IMR-90 (cell line): Measurements from ENCODE around the gene PDCD10. TPM values are rescaled to one million over a fixed set of nuclear protein-coding genes. Genes with fewer than 3 reads are reported as not detected.

Experiments used
- ATAC-seq: fragments of 200-7000 bp; cut with Tn5 transposase; 2 replicates; pipeline ENCODE4 v1.9.1; 2020; ENCODE audit warnings: low read depth, mild to moderate bottlenecking, moderate library complexity
- BruUV-seq: library from RNA; stranded (reverse); fragments of 400-500 nt; replicated peaks from 2 replicates; lab custom pipeline; 2021; lab: Mats Ljungman, UMichigan
- CTCF ChIA-PET: fragments of 300-600 bp; formaldehyde crosslinking; extraction: SDS; loops from one replicate; lab custom pipeline; 2021; ENCODE audit warnings: antibody characterized with exemption; lab: Yijun Ruan, JAX
- POLR2A ChIA-PET: fragments of 300-600 bp; sonication (Branson Sonifier 250); formaldehyde crosslinking; loops from one replicate; lab custom pipeline; 2022; ENCODE audit warnings: antibody characterized with exemption; ENCODE audit not compliant: unreplicated experiment; lab: Charles Lee
- DNase-seq: peaks from one replicate; pipeline ENCODE4 v3.0.0; 2013
- H2AFZ ChIP-seq: replicated peaks from 2 replicates; pipeline ENCODE3; 2013; ENCODE audit warnings: low read length, mild to moderate bottlenecking; ENCODE audit not compliant: poor library complexity
- H2AK5ac ChIP-seq: 2 replicates; pipeline ENCODE4 v1.6.1; 2013; ENCODE audit warnings: low read depth, low read length, inconsistent platforms
- H2AK9ac ChIP-seq: replicated peaks from 2 replicates; pipeline ENCODE3; 2013; ENCODE audit warnings: mild to moderate bottlenecking, low read depth, low read length, moderate library complexity; ENCODE audit not compliant: poor library complexity
- H2BK120ac ChIP-seq: 2 replicates; pipeline ENCODE4 v1.6.1; 2013; ENCODE audit warnings: low read depth, low read length, inconsistent platforms
- H2BK15ac ChIP-seq: 3 replicates; pipeline ENCODE4 v1.6.1; 2013; ENCODE audit warnings: low read depth, low read length, inconsistent platforms
- H2BK20ac ChIP-seq: 2 replicates; pipeline ENCODE4 v1.6.1; 2013; ENCODE audit warnings: low read depth, mild to moderate bottlenecking, inconsistent platforms, low read length, moderate library complexity
- H2BK5ac ChIP-seq: 2 replicates; pipeline ENCODE4 v1.6.1; 2013; ENCODE audit warnings: mild to moderate bottlenecking, low read depth, low read length, inconsistent platforms; ENCODE audit not compliant: poor library complexity, severe bottlenecking
- H3K14ac ChIP-seq: replicated peaks from 2 replicates; pipeline ENCODE4 v1.6.1; 2013; ENCODE audit warnings: low read depth, low read length, inconsistent platforms
- H3K18ac ChIP-seq: 2 replicates; pipeline ENCODE4 v1.6.1; 2013; ENCODE audit warnings: low read depth, low read length, control low read depth
- H3K23ac ChIP-seq: 2 replicates; pipeline ENCODE4 v1.6.1; 2013; ENCODE audit warnings: low read depth, low read length, inconsistent platforms
- H3K27ac ChIP-seq: 2 replicates; pipeline ENCODE4 v1.5.1; 2013; ENCODE audit warnings: mild to moderate bottlenecking, control low read depth, low read length; ENCODE audit not compliant: insufficient read depth
- H3K27me3 ChIP-seq: 2 replicates; pipeline ENCODE4 v1.6.1; 2013; ENCODE audit warnings: low read length; ENCODE audit not compliant: control insufficient read depth, insufficient read depth
- H3K36me3 ChIP-seq: 2 replicates; pipeline ENCODE4 v1.6.1; 2013; ENCODE audit warnings: low read length, mixed read lengths; ENCODE audit not compliant: control insufficient read depth, insufficient read depth
- H3K4ac ChIP-seq: 2 replicates; pipeline ENCODE4 v1.6.1; 2013; ENCODE audit warnings: low read depth, low read length, inconsistent platforms
- H3K4me1 ChIP-seq: 2 replicates; pipeline ENCODE4 v1.6.1; 2013; ENCODE audit warnings: low read length, mixed read lengths; ENCODE audit not compliant: control insufficient read depth, insufficient read depth
- H3K4me2 ChIP-seq: 2 replicates; pipeline ENCODE4 v1.6.1; 2013; ENCODE audit warnings: low read depth, mild to moderate bottlenecking, control low read depth, low read length, moderate library complexity
- H3K4me3 ChIP-seq: 2 replicates; pipeline ENCODE4 v1.5.1; 2013; ENCODE audit warnings: low read depth, mild to moderate bottlenecking, control low read depth, low read length, moderate library complexity; ENCODE audit not compliant: insufficient read depth
- H3K56ac ChIP-seq: 2 replicates; pipeline ENCODE4 v1.6.1; 2013; ENCODE audit warnings: low read length, inconsistent platforms; ENCODE audit not compliant: insufficient read depth; ENCODE audit errors: extremely low read depth
- H3K79me1 ChIP-seq, 2 experiments: 2 replicates each; pipeline ENCODE4 v1.6.1; 2013; ENCODE audit warnings: low read length in 2 of 2, inconsistent platforms in 1 of 2, low read depth in 1 of 2
- H3K9ac ChIP-seq: 2 replicates; pipeline ENCODE4 v1.6.1; 2013; ENCODE audit warnings: low read depth, low read length, control low read depth
- H3K9me1 ChIP-seq: 2 replicates; pipeline ENCODE4 v1.6.1; 2013; ENCODE audit warnings: low read length, inconsistent platforms; ENCODE audit not compliant: insufficient read depth
- H3K9me3 ChIP-seq: 2 replicates; pipeline ENCODE4 v1.6.1; 2013; ENCODE audit warnings: low read length; ENCODE audit not compliant: control insufficient read depth, insufficient read depth
- H4K20me1 ChIP-seq: 2 replicates; pipeline ENCODE4 v1.6.1; 2013; ENCODE audit warnings: low read length, inconsistent platforms; ENCODE audit not compliant: insufficient read depth
- H4K5ac ChIP-seq: 2 replicates; pipeline ENCODE4 v1.6.1; 2013; ENCODE audit warnings: mild to moderate bottlenecking, low read depth, low read length, control low read depth
- H4K8ac ChIP-seq, 2 experiments: 2 replicates each; pipeline ENCODE4 v1.6.1; 2013; ENCODE audit warnings: low read depth in 2 of 2, low read length in 2 of 2, control low read depth in 1 of 2, inconsistent platforms in 1 of 2
- H4K91ac ChIP-seq: 2 replicates; pipeline ENCODE4 v1.6.1; 2013; ENCODE audit warnings: low read depth, low read length, inconsistent platforms; ENCODE audit not compliant: insufficient read depth
- BHLHE40 ChIP-seq: fragments of 150-350 bp; IDR thresholded peaks from 2 replicates; pipeline ENCODE4 v1.6.1; 2016; ENCODE audit warnings: mild to moderate bottlenecking, low read depth, low read length
- CEBPB ChIP-seq: IDR thresholded peaks from 2 replicates; pipeline ENCODE4 v1.6.1; 2012; ENCODE audit warnings: low read depth, low read length, improper control_type of control experiment
- CHD1 ChIP-seq: IDR thresholded peaks from 2 replicates; pipeline ENCODE4 v1.6.1; 2012; ENCODE audit warnings: low read depth, low read length, improper control_type of control experiment
- FOS ChIP-seq: fragments of 150-350 bp; IDR thresholded peaks from 2 replicates; pipeline ENCODE4 v1.6.1; 2016; ENCODE audit warnings: low read depth, low read length
- MAFK ChIP-seq: IDR thresholded peaks from 2 replicates; pipeline ENCODE4 v1.6.1; 2012; ENCODE audit warnings: low read depth, low read length, improper control_type of control experiment
- MAZ ChIP-seq: IDR thresholded peaks from 2 replicates; pipeline ENCODE4 v1.6.1; 2012; ENCODE audit warnings: low read depth, mild to moderate bottlenecking, low read length, improper control_type of control experiment, moderate library complexity, borderline replicate concordance
- MXI1 ChIP-seq: IDR thresholded peaks from 2 replicates; pipeline ENCODE4 v1.6.1; 2012; ENCODE audit warnings: low read depth, mild to moderate bottlenecking, low read length, moderate library complexity, borderline replicate concordance
- NFE2L2 ChIP-seq: fragments of 150-350 bp; IDR thresholded peaks from 2 replicates; pipeline ENCODE4 v1.6.1; 2016; ENCODE audit warnings: low read depth, mild to moderate bottlenecking, low read length
- POLR2A ChIP-seq: IDR thresholded peaks from 2 replicates; pipeline ENCODE4 v1.6.1; 2012; ENCODE audit warnings: mild to moderate bottlenecking, low read depth, low read length
- RAD21 ChIP-seq: IDR thresholded peaks from 2 replicates; pipeline ENCODE4 v1.6.1; 2012; ENCODE audit warnings: low read length, improper control_type of control experiment
- RFX5 ChIP-seq: IDR thresholded peaks from 2 replicates; pipeline ENCODE4 v1.8.0; 2012; ENCODE audit warnings: low read depth, mild to moderate bottlenecking, low read length, moderate library complexity
- SMC3 ChIP-seq: fragments of 150-350 bp; IDR thresholded peaks from 2 replicates; pipeline ENCODE4 v1.6.1; 2016; ENCODE audit warnings: low read depth, mild to moderate bottlenecking, antibody characterized with exemption, low read length, moderate library complexity
- WGBS, 2 experiments: methylation state at CpG; one replicate each; pipeline versions ENCODE4 v1.1.5 to v1.1.7; 2013; ENCODE audit warnings: missing lambda C conversion rate in 2 of 2; ENCODE audit not compliant: insufficient read length in 1 of 2; ENCODE audit errors: extremely low coverage in 2 of 2; 5-methylcytosine and 5-hydroxymethylcytosine counted together
- dilution Hi-C: fragments of 300-500 bp; cut with HindIII; formaldehyde crosslinking; loops from one replicate; pipeline ENCODE4 v1.14.3; 2018; ENCODE audit warnings: low sequenced_read_pairs; ENCODE audit not compliant: unreplicated experiment
- in situ Hi-C: fragments of 300-500 bp; cut with MboI; formaldehyde crosslinking; loops from 3 replicates; pipeline ENCODE4 v1.14.3; 2019; ENCODE audit warnings: low sequenced_read_pairs, inconsistent platforms, mixed read lengths
- intact Hi-C: fragments of 100-400 bp; cut with micrococcal nuclease; formaldehyde crosslinking; loops from 2 replicates; pipeline ENCODE4 v1.10.0; 2022
- polyA plus RNA-seq, 3 experiments: library from polyadenylated mRNA; depleted of rRNA; stranded (reverse); fragments of >200 nt; gene quantifications; 2 replicates each; pipeline ENCODE4 v1.2.3, GENCODE V29; 2012; ENCODE audit warnings: low replicate concordance in 1 of 3
- total RNA-seq: library from RNA; depleted of rRNA; stranded (reverse); fragments of >200 nt; gene quantifications from 2 replicates; pipeline ENCODE4 v1.2.3, GENCODE V29; 2012
- TF ChIP-seq, protein P1 (sequence below): conservative IDR thresholded peaks from 2 replicates; pipeline ENCODE4 v1.5.1; 2012; ENCODE audit warnings: mild to moderate bottlenecking, low read depth, low read length, improper control_type of control experiment

Gene PDCD10
- total and polyA plus RNA-seq, 2 of the 4 experiments (the other 2 are of a cell fraction), result 36.7 to 47.3 TPM

- WGBS, 2 experiments, result no CpG with 5 or more reads among the region's 2 CpGs
- dilution Hi-C loops, result no loop called here
Measured at GRCh38 chr3:167666563-167666962, 68.1 kb downstream of the PDCD10 start.

More at GRCh38 chr3:167666563-167666962, 68.1 kb downstream of the PDCD10 start:
- no TSS peak for BruUV-seq
- no peak overlapping the region for H3K4ac ChIP-seq
- no peak overlapping the region for H2BK20ac ChIP-seq
- H3K23ac ChIP-seq, result no peak overlapping the region
- ATAC-seq (no peak), DNase-seq (no peak)
- no peak overlapping the region for H4K5ac ChIP-seq
- H3K14ac ChIP-seq, result no peak overlapping the region
- H3K4me3 ChIP-seq, result no peak overlapping the region
- no peak overlapping the region for H3K56ac ChIP-seq
- H3K9ac ChIP-seq, result no peak overlapping the region
- H4K20me1 ChIP-seq, result no peaks in the 10 kb centered on the region
- intact Hi-C loops (no loop called here), in situ Hi-C loops (no loop called here)
- H4K91ac ChIP-seq, result no peak overlapping the region
- no peak overlapping the region for H2BK120ac ChIP-seq
- no peak overlapping the region for H3K18ac ChIP-seq
- no peaks in the 10 kb centered on the region for H3K9me1 ChIP-seq
- H3K27ac ChIP-seq, result no peak overlapping the region
- H3K27me3 ChIP-seq, result no peaks in the 10 kb centered on the region
- no peaks in the 10 kb centered on the region for H3K4me1 ChIP-seq
- H3K79me1 ChIP-seq, result no peaks in the 10 kb centered on the region
- H2AK5ac ChIP-seq, result no peak overlapping the region
- no peaks in the 10 kb centered on the region for H3K36me3 ChIP-seq
- ChIA-PET POLR2A (no interaction called here), CTCF (no interaction called here)
- no peak overlapping the region for H2AFZ ChIP-seq
- H2BK5ac ChIP-seq, result no peak overlapping the region
- H3K4me2 ChIP-seq, result no peak overlapping the region
- H2BK15ac ChIP-seq, result no peak overlapping the region
- TF ChIP-seq, protein P1, sequence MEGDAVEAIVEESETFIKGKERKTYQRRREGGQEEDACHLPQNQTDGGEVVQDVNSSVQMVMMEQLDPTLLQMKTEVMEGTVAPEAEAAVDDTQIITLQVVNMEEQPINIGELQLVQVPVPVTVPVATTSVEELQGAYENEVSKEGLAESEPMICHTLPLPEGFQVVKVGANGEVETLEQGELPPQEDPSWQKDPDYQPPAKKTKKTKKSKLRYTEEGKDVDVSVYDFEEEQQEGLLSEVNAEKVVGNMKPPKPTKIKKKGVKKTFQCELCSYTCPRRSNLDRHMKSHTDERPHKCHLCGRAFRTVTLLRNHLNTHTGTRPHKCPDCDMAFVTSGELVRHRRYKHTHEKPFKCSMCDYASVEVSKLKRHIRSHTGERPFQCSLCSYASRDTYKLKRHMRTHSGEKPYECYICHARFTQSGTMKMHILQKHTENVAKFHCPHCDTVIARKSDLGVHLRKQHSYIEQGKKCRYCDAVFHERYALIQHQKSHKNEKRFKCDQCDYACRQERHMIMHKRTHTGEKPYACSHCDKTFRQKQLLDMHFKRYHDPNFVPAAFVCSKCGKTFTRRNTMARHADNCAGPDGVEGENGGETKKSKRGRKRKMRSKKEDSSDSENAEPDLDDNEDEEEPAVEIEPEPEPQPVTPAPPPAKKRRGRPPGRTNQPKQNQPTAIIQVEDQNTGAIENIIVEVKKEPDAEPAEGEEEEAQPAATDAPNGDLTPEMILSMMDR, result no peak
- TF ChIP-seq FOS (no peak), BHLHE40 (no peak), CEBPB (no peak), CHD1 (no peak), MAFK (no peak), RFX5 (no peak), MXI1 (no peak), NFE2L2 (no peak), RAD21 (no peak), MAZ (no peak), POLR2A (no peak), SMC3 (no peak)
- H4K8ac ChIP-seq, result no peak overlapping the region
- no peaks in the 10 kb centered on the region for H3K9me3 ChIP-seq
- H2AK9ac ChIP-seq, result no peak overlapping the region
